Neuronal stem cell (in vitro differentiated cells): ENCODE measurements around the gene TNS3.
A peak's percentile ranks its signal among the peaks of the same experiment; 100 is the strongest.

Experiments
- DNase-seq: peaks from one replicate; pipeline ENCODE4 v3.0.0-alpha.2; 2013; ENCODE audit warnings: low spot score
- H2AFZ ChIP-seq: one replicate; pipeline ENCODE4 v1.6.1; 2013; ENCODE audit warnings: mild to moderate bottlenecking, low read length, inconsistent platforms
- H2AK5ac ChIP-seq: 2 replicates; pipeline ENCODE4 v1.6.1; 2013; ENCODE audit warnings: low read depth, mild to moderate bottlenecking, inconsistent platforms, low read length, moderate library complexity, mixed read lengths
- H2BK120ac ChIP-seq: 2 replicates; pipeline ENCODE4 v1.6.1; 2013; ENCODE audit warnings: low read depth, mild to moderate bottlenecking, inconsistent platforms, low read length, moderate library complexity, mixed read lengths
- H2BK12ac ChIP-seq: one replicate; pipeline ENCODE4 v1.6.1; 2013; ENCODE audit warnings: low read length, inconsistent platforms
- H2BK15ac ChIP-seq: 2 replicates; pipeline ENCODE4 v1.6.1; 2013; ENCODE audit warnings: mild to moderate bottlenecking, low read length, inconsistent platforms, mixed read lengths
- H2BK5ac ChIP-seq: one replicate; pipeline ENCODE4 v1.6.1; 2013; ENCODE audit warnings: inconsistent platforms, mild to moderate bottlenecking, low read length, moderate library complexity
- H3K14ac ChIP-seq: one replicate; pipeline ENCODE4 v1.6.1; 2013; ENCODE audit warnings: low read length, inconsistent platforms
- H3K18ac ChIP-seq: 2 replicates; pipeline ENCODE4 v1.6.1; 2013; ENCODE audit warnings: low read length, inconsistent platforms
- H3K23ac ChIP-seq: 2 replicates; pipeline ENCODE4 v1.6.1; 2013; ENCODE audit warnings: low read depth, mild to moderate bottlenecking, mixed read lengths, low read length, inconsistent platforms; ENCODE audit not compliant: poor library complexity
- H3K27ac ChIP-seq: replicated peaks from 3 replicates; pipeline ENCODE4 v1.5.1; 2013; ENCODE audit warnings: low read length, inconsistent platforms
- H3K27me3 ChIP-seq, 3 experiments: 2 replicates each; pipeline ENCODE4 v1.6.1; 2013; ENCODE audit warnings: low read length in 3 of 3, mild to moderate bottlenecking in 2 of 3, inconsistent platforms in 1 of 3, low read depth in 1 of 3, mixed read lengths in 1 of 3, moderate library complexity in 1 of 3; ENCODE audit not compliant: control insufficient read depth in 3 of 3, insufficient read depth in 3 of 3
- H3K36me3 ChIP-seq, 2 donors: replicated peaks in 1 of 2; 2 replicates each; pipeline ENCODE4 v1.6.1; 2013; ENCODE audit warnings: low read length in 2 of 2; ENCODE audit not compliant: control insufficient read depth in 2 of 2, insufficient read depth in 2 of 2
- H3K4ac ChIP-seq: 2 replicates; pipeline ENCODE4 v1.6.1; 2013; ENCODE audit warnings: inconsistent platforms, mild to moderate bottlenecking, low read length, moderate library complexity
- H3K4me1 ChIP-seq, 2 donors: 1 replicate in 1 of 2; 2 replicates in 1 of 2; pipeline ENCODE4 v1.6.1; 2013; ENCODE audit warnings: low read length in 2 of 2, low read depth in 1 of 2; ENCODE audit not compliant: control insufficient read depth in 2 of 2, insufficient read depth in 1 of 2
- H3K4me2 ChIP-seq: one replicate; pipeline ENCODE4 v1.6.1; 2013; ENCODE audit warnings: mild to moderate bottlenecking, low read length, inconsistent platforms; ENCODE audit not compliant: insufficient read depth, poor library complexity, severe bottlenecking
- H3K4me3 ChIP-seq, 2 donors: 2 replicates each; pipeline ENCODE4 v1.5.1; 2013; ENCODE audit warnings: low read length in 2 of 2, mild to moderate bottlenecking in 2 of 2, inconsistent platforms in 1 of 2, moderate library complexity in 1 of 2
- H3K79me1 ChIP-seq: one replicate; pipeline ENCODE4 v1.6.1; 2013; ENCODE audit warnings: low read depth, mild to moderate bottlenecking, inconsistent platforms, low read length, moderate library complexity
- H3K9ac ChIP-seq: one replicate; pipeline ENCODE4 v1.6.1; 2013; ENCODE audit warnings: mild to moderate bottlenecking, low read depth, low read length, inconsistent platforms; ENCODE audit not compliant: poor library complexity
- H3K9me3 ChIP-seq, 2 donors: replicated peaks in 1 of 2; 2 replicates each; pipeline versions ENCODE3 to v1.6.1; 2013; ENCODE audit warnings: low read length in 2 of 2, mild to moderate bottlenecking in 2 of 2, inconsistent platforms in 1 of 2, low read depth in 1 of 2, mixed read lengths in 1 of 2, moderate library complexity in 1 of 2; ENCODE audit not compliant: control insufficient read depth in 2 of 2, insufficient read depth in 1 of 2
- H4K8ac ChIP-seq: one replicate; pipeline ENCODE4 v1.6.1; 2013; ENCODE audit warnings: low read depth, mild to moderate bottlenecking, inconsistent platforms, low read length, moderate library complexity
- H4K91ac ChIP-seq: one replicate; pipeline ENCODE4 v1.6.1; 2013; ENCODE audit warnings: low read length, low read depth, mild to moderate bottlenecking, inconsistent platforms; ENCODE audit not compliant: poor library complexity
- WGBS, 2 donors: extraction: QIAGEN DNeasy Blood & Tissue Kit; methylation state at CpG; one replicate each; pipeline ENCODE4 v1.1.7; 2013; ENCODE audit warnings: missing lambda C conversion rate in 2 of 2, mixed read lengths in 1 of 2; ENCODE audit not compliant: insufficient read length in 2 of 2, insufficient replicate concordance in 1 of 2; ENCODE audit errors: extremely low coverage in 2 of 2; 5-methylcytosine and 5-hydroxymethylcytosine counted together

Gene TNS3

GRCh38 chr7:47540053-47540386 lies 41.9 kb downstream of the TNS3 start:
- Histone ChIP-seq H4K8ac (no peak overlapping the region), H3K4me2 (no peak overlapping the region), H3K4me3 (no peak overlapping the region), H2BK12ac (no peak overlapping the region), H3K9me3 (no peaks in the 10 kb centered on the region), H3K14ac (no peak overlapping the region), H3K27me3 (peaks cover 0 to 3% (median 0%) of the 10 kb centered on the region in 3 experiments), H3K4me1 (peaks cover 3 to 22% of the 10 kb centered on the region in 2 donors), H3K27ac (no peak overlapping the region), H4K91ac (no peak overlapping the region), H3K79me1 (no peaks in the 10 kb centered on the region), H2BK15ac (no peak overlapping the region), H3K18ac (peak overlapping the region; percentile 39), H2AK5ac (peak overlapping the region; percentile 39), H2BK5ac (no peak overlapping the region), H3K36me3 (no peaks in the 10 kb centered on the region), H3K4ac (no peak overlapping the region), H2BK120ac (no peak overlapping the region), H3K9ac (no peak overlapping the region), H2AFZ (no peak overlapping the region), H3K23ac (no peak overlapping the region)
- WGBS, 2 donors = no CpG with 5 or more reads among the region's 4 CpGs
- DNase-seq = no peak

GRCh38 chr7:47539398-47540052 lies 42.4 kb downstream of the TNS3 start:
- Histone ChIP-seq H3K4me3 (no peak overlapping the region), H2BK12ac (no peak overlapping the region), H3K23ac (no peak overlapping the region), H3K4ac (no peak overlapping the region), H2BK15ac (no peak overlapping the region), H2AFZ (no peak overlapping the region), H3K27me3 (peaks cover 0 to 3% (median 0%) of the 10 kb centered on the region in 3 experiments), H3K9ac (no peak overlapping the region), H4K8ac (no peak overlapping the region), H3K79me1 (no peaks in the 10 kb centered on the region), H3K27ac (no peak overlapping the region), H2AK5ac (no peak overlapping the region), H4K91ac (no peak overlapping the region), H2BK120ac (no peak overlapping the region), H2BK5ac (no peak overlapping the region), H3K9me3 (no peaks in the 10 kb centered on the region), H3K14ac (no peak overlapping the region), H3K4me1 (peaks cover 3 to 26% of the 10 kb centered on the region in 2 donors), H3K36me3 (no peaks in the 10 kb centered on the region), H3K18ac (peak overlapping the region; percentile 49), H3K4me2 (no peak overlapping the region)
- WGBS, 2 donors = no CpG with 5 or more reads among the region's 9 CpGs
- DNase-seq = no peak

- H3K23ac ChIP-seq = no peak overlapping the region
- H3K4ac ChIP-seq = no peak overlapping the region
- no peak overlapping the region for H3K9ac ChIP-seq
- H2BK5ac ChIP-seq = no peak overlapping the region
- WGBS, 2 donors = no CpG with 5 or more reads among the region's 5 CpGs
- no peak overlapping the region for H3K14ac ChIP-seq
- DNase-seq = no peak
- H2AK5ac ChIP-seq = no peak overlapping the region
- no peak overlapping the region for H3K18ac ChIP-seq
- no peaks in the 10 kb centered on the region for H3K9me3 ChIP-seq
- no peak overlapping the region for H2BK120ac ChIP-seq
- H2AFZ ChIP-seq = no peak overlapping the region
- H4K91ac ChIP-seq = no peak overlapping the region
- H3K4me3 ChIP-seq = no peak overlapping the region
- peak overlapping the region; percentile 59 for H2BK15ac ChIP-seq
- H3K4me2 ChIP-seq = no peak overlapping the region
- no peak overlapping the region for H2BK12ac ChIP-seq
- no peak overlapping the region for H4K8ac ChIP-seq
- H3K27me3 ChIP-seq = peaks cover 0 to 3% (median 0%) of the 10 kb centered on the region in 3 experiments
- H3K4me1 ChIP-seq = peaks cover 3 to 32% of the 10 kb centered on the region in 2 donors
- no peak overlapping the region for H3K27ac ChIP-seq
- H3K79me1 ChIP-seq = no peaks in the 10 kb centered on the region
- H3K36me3 ChIP-seq = no peaks in the 10 kb centered on the region
Measured at GRCh38 chr7:47538846-47539311, 43.0 kb downstream of the TNS3 start.

- H2BK15ac ChIP-seq = no peak overlapping the region
- no peak overlapping the region for H2AFZ ChIP-seq
- H3K27ac ChIP-seq = no peak overlapping the region
- no peaks in the 10 kb centered on the region for H3K79me1 ChIP-seq
- H3K9ac ChIP-seq = no peak overlapping the region
- peak overlapping the region; percentile 5 for H2AK5ac ChIP-seq
- no peaks in the 10 kb centered on the region for H3K9me3 ChIP-seq
- no peak overlapping the region for H4K8ac ChIP-seq
- no CpG with 5 or more reads among the region's 17 CpGs for WGBS, 2 donors
- H2BK5ac ChIP-seq = no peak overlapping the region
- H3K18ac ChIP-seq = peak overlapping the region; percentile 33
- no peaks in the 10 kb centered on the region for H3K36me3 ChIP-seq
- peak overlapping the region; percentile 95 for H3K4me2 ChIP-seq
- no peak overlapping the region for H4K91ac ChIP-seq
- no peak overlapping the region for H3K4ac ChIP-seq
- H3K14ac ChIP-seq = no peak overlapping the region
- H2BK120ac ChIP-seq = peak overlapping the region; percentile 83
- peaks cover 3 to 32% of the 10 kb centered on the region in 2 donors for H3K4me1 ChIP-seq
- no peak for DNase-seq
- H3K23ac ChIP-seq = no peak overlapping the region
- H3K27me3 ChIP-seq = peaks cover 0 to 3% (median 0%) of the 10 kb centered on the region in 3 experiments
- no peak overlapping the region for H2BK12ac ChIP-seq
- H3K4me3 ChIP-seq = no peak overlapping the region
Measured at GRCh38 chr7:47537716-47538675, 43.9 kb downstream of the TNS3 start.
